Glomerular endothelial cell (primary cell): Measurements from ENCODE around the gene CCDC82. TPM values are rescaled to one million over a fixed set of nuclear protein-coding genes. Genes with fewer than 3 reads are reported as not detected.

Experiments
- DNase-seq: peaks from one replicate; pipeline ENCODE4 v3.0.0-alpha.2; 2011; ENCODE audit warnings: low read depth, low spot score; ENCODE audit errors: extremely low read depth
- total RNA-seq: library from RNA; depleted of rRNA; stranded (reverse); fragments of >200 nt; gene quantifications from 2 replicates; pipeline ENCODE4 v1.2.3, GENCODE V29; 2015

Gene CCDC82
- total RNA-seq, 1 donor from 2014 or later, result 24.6 TPM

- no peak for DNase-seq
These were observed 24.2 kb downstream of the CCDC82 start for GRCh38 chr11:96365493-96365892.

- no peak for DNase-seq
These were observed 27.9 kb downstream of the CCDC82 start for GRCh38 chr11:96361778-96362177.

GRCh38 chr11:96358321-96358720 lies 31.4 kb downstream of the CCDC82 start:
- DNase-seq, result no peak

- no peak for DNase-seq
These were observed 31.9 kb downstream of the CCDC82 start for GRCh38 chr11:96357794-96358193.

- no peak for DNase-seq
These were observed 32.9 kb downstream of the CCDC82 start for GRCh38 chr11:96356848-96357247.

GRCh38 chr11:96342961-96343711 lies 46.6 kb downstream of the CCDC82 start, which contains the start of gene MAML2:
Gene MAML2, minus strand, starts transcription at chr11:96343195. Its CDS starts 1,300 bp downstream, at chr11:96341895.
- DNase-seq, result peak; percentile 56

- no peak for DNase-seq
These were observed 47.4 kb downstream of the CCDC82 start for GRCh38 chr11:96342014-96342960.

- DNase-seq, result no peak
These were observed 48.3 kb downstream of the CCDC82 start for GRCh38 chr11:96341211-96342013.

GRCh38 chr11:96340555-96340885 lies 49.2 kb downstream of the CCDC82 start:
- no peak for DNase-seq

GRCh38 chr11:96339706-96340554 lies 49.8 kb downstream of the CCDC82 start:
- no peak for DNase-seq

GRCh38 chr11:96338910-96339705 lies 50.6 kb downstream of the CCDC82 start:
- no peak for DNase-seq

- no peak for DNase-seq
These were observed 51.9 kb downstream of the CCDC82 start for GRCh38 chr11:96337541-96338431.

GRCh38 chr11:96335388-96335787 lies 54.3 kb downstream of the CCDC82 start:
- DNase-seq, result no peak

- no peak for DNase-seq
These were observed 55.5 kb downstream of the CCDC82 start for GRCh38 chr11:96334219-96334618.

- no peak for DNase-seq
These were observed 56.5 kb downstream of the CCDC82 start for GRCh38 chr11:96333191-96333719.

- DNase-seq, result no peak
These were observed 57.5 kb downstream of the CCDC82 start for GRCh38 chr11:96332126-96332771.

GRCh38 chr11:96331699-96332116 lies 58.0 kb downstream of the CCDC82 start:
- no peak for DNase-seq

- no peak for DNase-seq
These were observed 59.2 kb downstream of the CCDC82 start for GRCh38 chr11:96330511-96330859.
